ENCODE results near the gene CPE.

- TF ChIP-seq, protein P1, sequence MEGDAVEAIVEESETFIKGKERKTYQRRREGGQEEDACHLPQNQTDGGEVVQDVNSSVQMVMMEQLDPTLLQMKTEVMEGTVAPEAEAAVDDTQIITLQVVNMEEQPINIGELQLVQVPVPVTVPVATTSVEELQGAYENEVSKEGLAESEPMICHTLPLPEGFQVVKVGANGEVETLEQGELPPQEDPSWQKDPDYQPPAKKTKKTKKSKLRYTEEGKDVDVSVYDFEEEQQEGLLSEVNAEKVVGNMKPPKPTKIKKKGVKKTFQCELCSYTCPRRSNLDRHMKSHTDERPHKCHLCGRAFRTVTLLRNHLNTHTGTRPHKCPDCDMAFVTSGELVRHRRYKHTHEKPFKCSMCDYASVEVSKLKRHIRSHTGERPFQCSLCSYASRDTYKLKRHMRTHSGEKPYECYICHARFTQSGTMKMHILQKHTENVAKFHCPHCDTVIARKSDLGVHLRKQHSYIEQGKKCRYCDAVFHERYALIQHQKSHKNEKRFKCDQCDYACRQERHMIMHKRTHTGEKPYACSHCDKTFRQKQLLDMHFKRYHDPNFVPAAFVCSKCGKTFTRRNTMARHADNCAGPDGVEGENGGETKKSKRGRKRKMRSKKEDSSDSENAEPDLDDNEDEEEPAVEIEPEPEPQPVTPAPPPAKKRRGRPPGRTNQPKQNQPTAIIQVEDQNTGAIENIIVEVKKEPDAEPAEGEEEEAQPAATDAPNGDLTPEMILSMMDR (IDR thresholded peaks at IDR 0.05), result no peak
- TF ChIP-seq POLR2AphosphoS5 (IDR thresholded peaks at IDR 0.05), result no peak
- TF ChIP-seq POLR2A (IDR thresholded peaks at IDR 0.05), result no peak
These were observed 10.7 kb upstream of the CPE start for GRCh38 chr4:165368114-165368513.
